Ishikawa (cell line): ENCODE data around the gene SHISAL1.

Source experiments
- CEBPB ChIP-seq: IDR thresholded peaks from 2 replicates; pipeline ENCODE4 v1.6.1; 2012
- CREB1 ChIP-seq: IDR thresholded peaks from 2 replicates; pipeline ENCODE4 v1.6.1; 2012; ENCODE audit warnings: low read depth
- EGR1 ChIP-seq: IDR thresholded peaks from 2 replicates; pipeline ENCODE4 v1.6.1; 2012
- EP300 ChIP-seq: IDR thresholded peaks from 2 replicates; pipeline ENCODE4 v1.6.1; 2012; ENCODE audit warnings: borderline replicate concordance
- FOXM1 ChIP-seq: IDR thresholded peaks from 2 replicates; pipeline ENCODE4 v1.6.1; 2012; ENCODE audit warnings: low read depth, borderline replicate concordance
- MAX ChIP-seq: IDR thresholded peaks from 2 replicates; pipeline ENCODE4 v1.6.1; 2012
- NFIC ChIP-seq: IDR thresholded peaks from 2 replicates; pipeline ENCODE4 v1.6.1; 2012
- RAD21 ChIP-seq: IDR thresholded peaks from 2 replicates; pipeline ENCODE4 v1.6.1; 2012; ENCODE audit warnings: low read depth
- REST ChIP-seq: IDR thresholded peaks from 2 replicates; pipeline ENCODE4 v1.6.1; 2012; ENCODE audit warnings: low read depth, mild to moderate bottlenecking
- TAF1 ChIP-seq: IDR thresholded peaks from 2 replicates; pipeline ENCODE4 v1.6.1; 2012; ENCODE audit warnings: low read depth, mild to moderate bottlenecking
- TCF12 ChIP-seq: IDR thresholded peaks from 2 replicates; pipeline ENCODE4 v1.6.1; 2012; ENCODE audit warnings: low read depth
- TEAD4 ChIP-seq: IDR thresholded peaks from 2 replicates; pipeline ENCODE4 v1.6.1; 2012
- YY1 ChIP-seq: IDR thresholded peaks from 2 replicates; pipeline ENCODE4 v1.6.1; 2012; ENCODE audit warnings: low read depth
- ZBTB7A ChIP-seq: IDR thresholded peaks from 2 replicates; pipeline ENCODE4 v1.6.1; 2012; ENCODE audit warnings: low read depth
- TF ChIP-seq, protein P1 (sequence below): IDR thresholded peaks from 2 replicates; pipeline ENCODE4 v1.6.1; 2012

SHISAL1 gene

DNA sequence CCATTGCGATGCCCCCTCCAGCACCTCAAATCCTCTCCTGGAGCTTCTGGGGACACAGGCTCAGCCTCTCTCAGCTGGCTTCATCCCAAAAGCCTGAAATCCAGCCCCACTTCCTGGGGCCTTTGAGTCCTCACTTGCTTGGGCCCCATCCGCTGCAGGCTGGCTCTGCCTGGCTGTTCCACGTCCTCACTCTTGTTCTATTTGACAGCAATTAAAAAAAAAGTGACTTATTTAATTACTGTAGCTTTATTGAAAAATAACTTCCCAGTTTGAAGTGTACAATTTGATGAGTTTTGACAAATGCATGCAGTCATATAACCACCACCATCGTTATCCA is 104.8 kb downstream of the SHISAL1 start:
- TF ChIP-seq EGR1 (no peak), FOXM1 (no peak), REST (no peak), TEAD4 (no peak), CREB1 (no peak), TAF1 (no peak), NFIC (no peak), RAD21 (no peak), ZBTB7A (no peak), TCF12 (no peak), YY1 (no peak)

- TF ChIP-seq YY1 = no peak
- TF ChIP-seq TEAD4 = no peak
- TF ChIP-seq TAF1 = no peak
- no peak for TF ChIP-seq RAD21
- no peak for TF ChIP-seq REST
- no peak for TF ChIP-seq FOXM1
- no peak for TF ChIP-seq EGR1
- TF ChIP-seq CREB1 = no peak
- TF ChIP-seq, protein P1, sequence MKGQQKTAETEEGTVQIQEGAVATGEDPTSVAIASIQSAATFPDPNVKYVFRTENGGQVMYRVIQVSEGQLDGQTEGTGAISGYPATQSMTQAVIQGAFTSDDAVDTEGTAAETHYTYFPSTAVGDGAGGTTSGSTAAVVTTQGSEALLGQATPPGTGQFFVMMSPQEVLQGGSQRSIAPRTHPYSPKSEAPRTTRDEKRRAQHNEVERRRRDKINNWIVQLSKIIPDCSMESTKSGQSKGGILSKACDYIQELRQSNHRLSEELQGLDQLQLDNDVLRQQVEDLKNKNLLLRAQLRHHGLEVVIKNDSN = no peak
- TF ChIP-seq ZBTB7A = no peak
- no peak for TF ChIP-seq TCF12
- TF ChIP-seq CEBPB = no peak
- TF ChIP-seq MAX = no peak
- no peak for TF ChIP-seq EP300
- no peak for TF ChIP-seq NFIC
These were observed 105.4 kb downstream of the SHISAL1 start for GRCh38 chr22:44207173-44207980.

DNA sequence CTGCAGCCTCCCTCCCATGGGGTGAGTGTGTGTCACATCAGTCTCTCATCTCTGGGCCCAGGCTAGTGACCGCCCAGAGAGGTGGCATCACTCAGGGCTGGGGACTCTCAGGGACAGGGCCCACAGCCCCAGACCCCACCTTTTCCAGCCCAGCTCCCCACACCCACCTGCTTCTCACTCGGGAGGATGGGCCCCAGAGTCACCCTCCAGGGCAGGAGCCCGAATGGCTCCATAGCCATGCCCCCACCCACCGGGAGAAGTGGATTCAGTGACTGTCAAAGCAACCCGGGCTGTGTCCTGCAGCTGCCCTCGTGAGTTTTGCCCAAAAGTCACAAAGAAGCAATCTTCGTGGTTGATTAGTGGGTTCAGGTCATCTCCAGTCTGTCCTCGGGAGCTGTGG is 106.1 kb downstream of the SHISAL1 start:
- TF ChIP-seq TEAD4 = no peak
- no peak for TF ChIP-seq TCF12
- no peak for TF ChIP-seq FOXM1
- TF ChIP-seq EP300 = no peak
- TF ChIP-seq MAX = no peak
- no peak for TF ChIP-seq CREB1

DNA sequence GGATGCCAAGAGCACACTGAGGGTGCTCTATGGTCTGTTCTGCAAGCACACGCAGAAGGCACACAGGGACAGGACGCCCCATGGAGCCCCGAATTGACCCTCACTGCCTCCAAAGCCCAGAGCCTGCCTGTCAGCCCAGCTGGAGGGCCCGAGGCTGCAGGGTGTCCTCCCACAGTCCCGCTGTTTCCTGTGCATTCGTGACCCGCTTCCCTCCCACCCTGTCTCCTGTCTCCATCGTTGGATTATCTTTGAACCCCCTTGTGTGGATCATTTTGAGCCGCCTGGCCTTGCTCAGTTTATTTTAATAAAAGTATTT is 106.5 kb downstream of the SHISAL1 start:
- TF ChIP-seq CEBPB (no peak), MAX (no peak), CREB1 (no peak), EP300 (no peak), NFIC (no peak)

- no peak for TF ChIP-seq MAX
These were observed 107.0 kb downstream of the SHISAL1 start for GRCh38 chr22:44205516-44206329.
